CD4-positive, alpha-beta T cell (primary cell): ENCODE measurements around the gene TBC1D24. TPM values are rescaled to one million over a fixed set of nuclear protein-coding genes. Genes with fewer than 3 reads are reported as not detected.
A peak's percentile ranks its signal among the peaks of the same experiment; 100 is the strongest.
"Not testable (repeated sequence)": the region's sequence is repeated elsewhere in the genome, so short reads cannot be mapped to it uniquely, and the experiment has no call there.

Source experiments
- ATAC-seq: fragments of 200-7000 bp; cut with Tn5 transposase; one replicate; pipeline ENCODE4 v1.10.0; 2022; ENCODE audit warnings: mild to moderate bottlenecking; ENCODE audit not compliant: poor library complexity
- CTCF ChIA-PET: fragments of 350-600 bp; sonication (Branson Sonifier 250); formaldehyde crosslinking; loops from one replicate; lab custom pipeline; 2021; ENCODE audit warnings: antibody characterized with exemption, inconsistent platforms; lab: Charles Lee
- POLR2A ChIA-PET: fragments of 350-600 bp; sonication (Branson Sonifier 250); formaldehyde crosslinking; loops from one replicate; lab custom pipeline; 2021; ENCODE audit warnings: antibody characterized with exemption, inconsistent platforms; lab: Charles Lee
- DNase-seq, 14 experiments: peaks; one replicate each; pipeline ENCODE4 v3.0.0-alpha.2; 2013 to 2020; ENCODE audit warnings: mixed read lengths in 2 of 14
- H3K27ac ChIP-seq, 2 donors: one replicate each; pipeline versions ENCODE4 v1.5.1 to v1.7.0; 2013; ENCODE audit warnings: low read length in 2 of 2, low read depth in 1 of 2, mild to moderate bottlenecking in 1 of 2
- H3K27me3 ChIP-seq, 2 experiments: 1 replicate in 1 of 2; 2 replicates in 1 of 2; pipeline versions ENCODE4 v1.6.1 to v1.7.0; 2013; ENCODE audit warnings: low read length in 2 of 2, control low read depth in 1 of 2, mild to moderate bottlenecking in 1 of 2, moderate library complexity in 1 of 2; ENCODE audit not compliant: insufficient read depth in 2 of 2, control insufficient read depth in 1 of 2
- H3K36me3 ChIP-seq: one replicate; pipeline ENCODE4 v1.6.1; 2013; ENCODE audit warnings: low read length, control low read depth; ENCODE audit not compliant: insufficient read depth
- H3K4me1 ChIP-seq: one replicate; pipeline ENCODE4 v1.6.1; 2013; ENCODE audit warnings: low read length, control low read depth; ENCODE audit not compliant: insufficient read depth
- H3K4me3 ChIP-seq: one replicate; pipeline ENCODE4 v1.5.1; 2013; ENCODE audit warnings: mild to moderate bottlenecking, low read length, moderate library complexity
- H3K9me3 ChIP-seq, 2 experiments: 1 replicate in 1 of 2; 2 replicates in 1 of 2; pipeline versions ENCODE4 v1.6.1 to v1.7.0; 2013; ENCODE audit warnings: low read length in 2 of 2, mild to moderate bottlenecking in 2 of 2, control low read depth in 1 of 2, moderate library complexity in 1 of 2; ENCODE audit not compliant: control insufficient read depth in 1 of 2, insufficient read depth in 1 of 2
- H3K27ac Mint-ChIP-seq: one replicate; pipeline ENCODE4 v1.8.0; 2020; ENCODE audit warnings: mixed read lengths
- H3K27me3 Mint-ChIP-seq: one replicate; pipeline ENCODE4 v1.8.0; 2021; ENCODE audit warnings: mixed read lengths
- H3K36me3 Mint-ChIP-seq: one replicate; pipeline ENCODE4 v1.8.0; 2021; ENCODE audit warnings: low read depth, mixed read lengths
- H3K4me1 Mint-ChIP-seq: one replicate; pipeline ENCODE4 v1.8.0; 2021; ENCODE audit warnings: low read depth, mixed read lengths
- H3K4me3 Mint-ChIP-seq: one replicate; pipeline ENCODE4 v1.8.0; 2020; ENCODE audit warnings: mild to moderate bottlenecking, mixed read lengths
- H3K9me3 Mint-ChIP-seq: one replicate; pipeline ENCODE4 v1.8.0; 2020; ENCODE audit warnings: mixed read lengths
- CTCF ChIP-seq: fragments of 200-600 bp; IDR thresholded peaks from one replicate; pipeline ENCODE4 v1.8.0; 2022; ENCODE audit warnings: antibody characterized with exemption, mild to moderate bottlenecking
- intact Hi-C, 2 experiments: fragments of 100-400 bp; cut with DNase I in 1 of 2; cut with micrococcal nuclease in 1 of 2; formaldehyde crosslinking; loops; one replicate each; pipeline versions ENCODE4 v1.15.1 to v1.9.0; 2023 to 2025; cut with DNase I, micrococcal nuclease
- total RNA-seq, 174 experiments: library from RNA in 2 of 174; stranded (reverse) in 2 of 174; gene quantifications; one replicate each; pipeline ENCODE4 v1.2.3 and lab custom pipeline; 2021 to 2026

Gene TBC1D24
- total RNA-seq, 2 experiments from 2014 or later = 1.2 to 2.1 TPM

GRCh38 chr16:2537451-2538379 lies 62.8 kb downstream of the TBC1D24 start, which contains the start of gene PDPK1:
TSS of gene PDPK1 (plus strand) at chr16:2538021. CDS start at chr16:2538113, 92 bp downstream.
- CTCF ChIA-PET = interaction anchor here (2.1 kb wide), 1 partner anchor 17 kb away, joined by 5 read pairs; the partner anchor contains the start of gene AMDHD2
- H3K4me1 Mint-ChIP-seq = peaks cover 37% of the 10 kb centered on the region
- peak within 1 kb of the TSS; percentile 92 for H3K4me3 Mint-ChIP-seq

GRCh38 chr16:2539192-2539844 lies 64.4 kb downstream of the TBC1D24 start:
- H3K9me3 ChIP-seq, H3K36me3 ChIP-seq, CTCF ChIA-PET, H3K27me3 ChIP-seq, ATAC-seq, POLR2A ChIA-PET, H3K4me3 ChIP-seq, H3K27me3 Mint-ChIP-seq, H3K27ac ChIP-seq, H3K9me3 Mint-ChIP-seq: not testable (repeated sequence)
- Mint-ChIP-seq H3K4me3 (peak overlapping the region; percentile 86), H3K36me3 (peaks cover 25% of the 10 kb centered on the region), H3K4me1 (peaks cover 38% of the 10 kb centered on the region), H3K27ac (peak overlapping the region; percentile 42)
- H3K4me1 ChIP-seq = peaks cover 44% of the 10 kb centered on the region
- intact Hi-C loops = loop anchor here in 1 of 2 experiments (5.0 kb wide), 1 partner anchor 963 kb away; the partner anchor contains the start of gene CLUAP1
- DNase-seq = peak in 1 of 14 experiments; percentile 25

More at GRCh38 chr16:2537451-2538379, 62.8 kb downstream of the TBC1D24 start, which contains the start of gene PDPK1:
- peak within 1 kb of the TSS; percentile 94 for H3K27ac Mint-ChIP-seq
- Histone ChIP-seq H3K9me3 (no peaks in the 10 kb centered on the region), H3K4me3 (peak within 1 kb of the TSS; percentile 72), H3K27me3 (no peaks in the 10 kb centered on the region), H3K4me1 (peaks cover 53% of the 10 kb centered on the region), H3K36me3 (peaks cover 3% of the 10 kb centered on the region), H3K27ac (peak within 1 kb of the TSS in 1 of 2 donors; percentile 68)
- no peaks in the 10 kb centered on the region for H3K9me3 Mint-ChIP-seq
- ATAC-seq (peak; percentile 87), DNase-seq (peak; percentile 85 to 98 (median 92))
- TF ChIP-seq CTCF = no peak
- H3K27me3 Mint-ChIP-seq = peaks cover 3% of the 10 kb centered on the region
- peaks cover 28% of the 10 kb centered on the region for H3K36me3 Mint-ChIP-seq
- POLR2A ChIA-PET = interaction anchor here (0.7 to 2.7 kb wide), 7 partner anchors 8 to 383 kb away, joined by 3 to 30 read pairs (median 7); partner anchors contain the start of genes AMDHD2, ATP6V0C, KCTD5 and TRAF7
- intact Hi-C loops = loop anchor here (2.0 to 5.0 kb wide), 2 partner anchors 17 to 965 kb away; partner anchors contain the start of genes AMDHD2 (in 1 of the 2) and CLUAP1 (in 1 of the 2)

GRCh38 chr16:2539845-2540458 lies 65.0 kb downstream of the TBC1D24 start:
- peak; percentile 25 for TF ChIP-seq CTCF
- Mint-ChIP-seq H3K4me3 (peak overlapping the region; percentile 86), H3K27ac (peak overlapping the region; percentile 42), H3K36me3 (peaks cover 27% of the 10 kb centered on the region), H3K4me1 (peaks cover 40% of the 10 kb centered on the region)
- H3K27me3 ChIP-seq, ATAC-seq, H3K9me3 Mint-ChIP-seq, CTCF ChIA-PET, H3K27ac ChIP-seq, H3K36me3 ChIP-seq, H3K9me3 ChIP-seq, H3K27me3 Mint-ChIP-seq, POLR2A ChIA-PET, H3K4me3 ChIP-seq: not testable (repeated sequence)
- peak in 7 of 14 experiments; percentile 27 to 64 (median 37) for DNase-seq
- H3K4me1 ChIP-seq = peaks cover 44% of the 10 kb centered on the region
- intact Hi-C loops = loop anchor here in 1 of 2 experiments (5.0 kb wide), 1 partner anchor 962 kb away; the partner anchor contains the start of gene CLUAP1

- H3K27ac ChIP-seq, H3K9me3 Mint-ChIP-seq, H3K9me3 ChIP-seq, H3K4me3 ChIP-seq, DNase-seq, POLR2A ChIA-PET, H3K36me3 ChIP-seq, H3K27me3 ChIP-seq, H3K27me3 Mint-ChIP-seq, CTCF ChIA-PET, intact Hi-C loops, ATAC-seq: not testable (repeated sequence)
- peaks cover 44% of the 10 kb centered on the region for H3K4me1 Mint-ChIP-seq
- H3K36me3 Mint-ChIP-seq = peaks cover 32% of the 10 kb centered on the region
- peaks cover 49% of the 10 kb centered on the region for H3K4me1 ChIP-seq
- H3K4me3 Mint-ChIP-seq = peak overlapping the region; percentile 63
- H3K27ac Mint-ChIP-seq = peak overlapping the region; percentile 58
Observed at GRCh38 chr16:2540912-2541311, 66.0 kb downstream of the TBC1D24 start.

- intact Hi-C loops, H3K27me3 ChIP-seq, ATAC-seq, H3K27me3 Mint-ChIP-seq, POLR2A ChIA-PET, CTCF ChIA-PET, H3K9me3 Mint-ChIP-seq, H3K27ac Mint-ChIP-seq, H3K4me3 ChIP-seq, H3K36me3 ChIP-seq, H3K27ac ChIP-seq, DNase-seq, H3K9me3 ChIP-seq, H3K4me3 Mint-ChIP-seq: not testable (repeated sequence)
- H3K4me1 ChIP-seq = peaks cover 47% of the 10 kb centered on the region
- Mint-ChIP-seq H3K4me1 (peaks cover 44% of the 10 kb centered on the region), H3K36me3 (peaks cover 32% of the 10 kb centered on the region)
Observed at GRCh38 chr16:2541409-2541808, 66.5 kb downstream of the TBC1D24 start.
